GM18498 (cell line): ENCODE results near the gene TMEM94.
"Not testable (repeated sequence)": the region's sequence is repeated elsewhere in the genome, so short reads cannot be mapped to it uniquely, and the experiment has no call there.

ENCODE experiments used
- ATAC-seq: cut with Tn5 transposase; IDR thresholded peaks from one replicate; pipeline ENCODE4 v1.9.1; 2021; ENCODE audit warnings: mild to moderate bottlenecking, moderate library complexity; ENCODE audit not compliant: unreplicated experiment

The TMEM94 gene

DNA sequence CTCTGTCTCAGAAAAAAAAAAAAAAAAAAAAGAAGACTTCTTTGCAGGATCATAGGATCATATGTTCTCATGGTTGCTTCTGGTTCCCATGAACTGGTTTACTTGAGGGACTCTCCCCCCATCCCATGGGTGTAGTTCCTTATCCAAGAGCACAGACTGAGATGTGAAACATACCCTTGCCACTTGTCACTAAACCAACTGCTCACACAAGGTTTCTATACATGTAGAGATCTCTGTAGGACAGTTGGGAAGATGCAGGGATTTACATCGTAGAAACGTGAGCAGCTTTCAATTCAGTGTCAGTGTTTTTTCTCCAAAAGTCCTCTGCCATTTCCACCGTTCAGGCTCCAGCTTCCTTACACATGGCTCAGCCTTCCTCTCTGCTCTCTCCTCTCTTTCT, 11.1 kb upstream of the TMEM94 start:
- no peak for ATAC-seq

DNA sequence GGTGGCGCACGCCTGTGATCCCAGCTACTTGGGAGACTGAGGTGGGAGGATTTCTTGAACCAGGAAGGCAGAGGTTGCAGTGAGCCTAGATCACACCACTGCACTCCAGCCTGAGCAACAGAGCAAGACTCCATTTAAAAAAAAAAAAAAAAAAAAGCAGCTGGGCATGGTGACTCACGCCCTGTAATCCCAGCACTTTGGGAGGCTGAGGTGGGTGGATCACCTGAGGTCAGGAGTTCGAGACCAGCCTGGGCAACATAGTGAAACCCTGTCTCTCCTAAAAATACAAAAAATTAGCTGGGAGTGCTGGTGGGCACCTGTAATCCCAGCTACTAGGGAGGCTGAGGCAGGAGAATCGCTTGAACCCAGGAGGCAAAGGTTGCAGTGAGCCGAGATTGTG, 10.5 kb upstream of the TMEM94 start:
- ATAC-seq, result not testable (repeated sequence)

DNA sequence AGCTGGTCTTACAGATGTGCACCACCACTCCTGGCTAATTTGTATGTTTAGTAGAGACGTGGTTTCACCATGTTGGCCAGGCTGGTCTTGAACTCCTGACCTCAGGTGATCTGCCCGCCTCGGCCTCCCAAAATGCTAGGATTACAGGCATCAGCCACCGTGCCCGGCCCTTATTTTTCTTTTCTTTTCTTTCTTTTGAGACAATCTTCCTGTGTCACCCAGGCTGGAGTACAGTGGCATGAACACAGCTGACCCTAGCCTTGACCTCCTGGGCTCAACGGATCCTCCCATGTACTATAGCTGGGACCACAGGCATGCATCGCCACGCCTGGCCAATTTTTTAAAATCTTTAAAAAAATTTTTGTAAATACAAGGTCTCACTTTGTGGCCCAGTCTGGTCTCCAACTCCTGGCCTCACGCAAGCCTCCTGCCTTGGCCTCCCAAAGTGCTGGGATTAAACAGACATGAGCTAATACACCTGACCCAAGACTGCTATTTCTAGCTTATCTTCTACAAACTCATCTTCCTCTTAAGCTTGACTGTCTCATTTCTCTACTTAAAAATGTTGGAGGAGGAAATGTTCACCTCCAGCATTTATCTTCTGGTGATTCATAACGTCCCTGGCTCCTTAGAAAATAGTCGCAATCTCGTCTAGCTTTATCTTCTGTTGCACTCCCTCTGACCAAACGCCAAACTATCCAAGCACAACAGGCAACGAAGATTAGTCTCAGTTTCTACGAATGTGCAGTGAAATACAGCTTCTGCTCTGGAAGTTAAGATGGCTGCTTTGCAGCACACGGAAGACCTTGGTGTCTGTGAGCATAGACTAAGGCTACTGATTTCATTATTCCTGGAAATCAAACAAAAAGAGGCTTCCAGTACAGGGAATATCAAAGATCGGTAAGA, 8.2 kb upstream of the TMEM94 start:
- no peak for ATAC-seq

DNA sequence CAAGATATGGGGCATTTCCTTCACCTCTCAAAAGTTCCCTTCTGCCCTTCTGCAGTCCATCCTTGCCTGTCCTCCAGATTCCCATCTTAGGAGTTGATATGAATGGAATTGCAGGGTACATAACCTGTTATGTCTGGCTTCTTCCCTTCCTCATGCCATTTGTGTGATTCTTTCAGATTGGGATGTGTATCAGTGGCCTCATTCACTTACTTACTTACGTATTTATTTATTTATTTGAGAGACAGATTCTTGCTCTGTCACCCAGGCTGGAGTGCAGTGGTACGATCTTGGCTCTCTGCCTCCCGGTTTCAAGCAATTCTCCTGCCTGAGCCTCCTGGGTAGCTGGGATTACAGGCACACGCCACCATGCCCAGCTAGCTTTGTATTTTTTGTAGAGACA, 6.2 kb upstream of the TMEM94 start:
- ATAC-seq, result no peak

DNA sequence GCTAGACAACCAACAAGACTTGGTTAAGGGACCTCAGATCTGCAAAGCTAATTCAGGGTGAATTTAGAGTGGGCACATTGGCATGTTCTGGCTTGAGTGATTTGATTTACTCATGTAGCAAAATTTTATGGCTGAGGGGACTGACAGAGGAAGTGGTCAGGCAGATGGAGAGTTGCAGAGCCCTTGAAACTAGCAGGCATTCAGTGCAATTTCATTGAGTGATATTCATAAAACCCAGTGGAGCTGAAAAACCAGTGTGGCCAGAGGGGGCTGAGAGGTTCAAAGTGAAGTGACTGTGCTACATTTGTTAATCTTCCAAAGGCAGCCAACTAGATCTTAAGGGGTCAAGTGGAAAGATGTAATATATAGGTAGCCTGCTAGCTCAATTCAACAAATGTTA, 2.2 kb upstream of the TMEM94 start:
- ATAC-seq, result no peak

DNA sequence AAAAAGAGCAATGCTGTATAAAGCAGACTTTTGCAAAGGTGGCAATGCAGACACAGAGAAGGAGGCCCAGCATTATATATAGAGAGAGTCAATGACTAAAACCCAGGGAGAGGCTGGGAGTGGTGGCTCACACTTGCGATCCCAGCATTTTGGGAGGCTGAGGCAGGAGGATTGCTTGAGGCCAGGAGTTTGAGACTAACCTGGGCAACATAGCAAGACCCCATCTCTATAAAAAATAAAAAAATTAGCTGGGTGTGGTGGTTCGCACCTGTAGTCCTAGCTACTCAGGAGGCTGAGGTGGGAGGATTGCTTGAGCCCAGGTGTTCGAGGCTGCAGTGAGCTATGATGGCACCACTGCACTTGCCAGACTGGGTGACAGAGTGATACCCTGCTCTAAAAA, 1.8 kb upstream of the TMEM94 start:
- ATAC-seq, result not testable (repeated sequence)

DNA sequence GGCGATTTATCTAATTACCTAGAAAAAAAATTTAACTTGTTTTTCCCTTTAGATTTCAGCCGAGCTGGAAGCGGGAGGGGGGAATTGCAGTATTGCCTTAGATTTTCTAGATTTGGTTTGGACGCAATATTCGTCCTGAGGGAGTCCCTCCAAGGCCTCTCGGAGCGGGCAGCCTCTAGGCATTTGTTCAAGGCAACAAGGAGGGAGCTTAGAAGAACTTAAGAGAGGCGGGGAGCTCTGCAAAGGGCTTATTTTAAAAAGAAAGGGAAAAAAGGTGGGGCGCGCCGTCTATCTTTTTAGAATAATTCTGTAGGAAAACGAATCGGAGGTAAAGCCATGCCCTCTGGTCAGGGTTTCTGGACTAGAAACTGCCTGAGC, 407 bp upstream of the TMEM94 start:
- ATAC-seq, result no peak

DNA sequence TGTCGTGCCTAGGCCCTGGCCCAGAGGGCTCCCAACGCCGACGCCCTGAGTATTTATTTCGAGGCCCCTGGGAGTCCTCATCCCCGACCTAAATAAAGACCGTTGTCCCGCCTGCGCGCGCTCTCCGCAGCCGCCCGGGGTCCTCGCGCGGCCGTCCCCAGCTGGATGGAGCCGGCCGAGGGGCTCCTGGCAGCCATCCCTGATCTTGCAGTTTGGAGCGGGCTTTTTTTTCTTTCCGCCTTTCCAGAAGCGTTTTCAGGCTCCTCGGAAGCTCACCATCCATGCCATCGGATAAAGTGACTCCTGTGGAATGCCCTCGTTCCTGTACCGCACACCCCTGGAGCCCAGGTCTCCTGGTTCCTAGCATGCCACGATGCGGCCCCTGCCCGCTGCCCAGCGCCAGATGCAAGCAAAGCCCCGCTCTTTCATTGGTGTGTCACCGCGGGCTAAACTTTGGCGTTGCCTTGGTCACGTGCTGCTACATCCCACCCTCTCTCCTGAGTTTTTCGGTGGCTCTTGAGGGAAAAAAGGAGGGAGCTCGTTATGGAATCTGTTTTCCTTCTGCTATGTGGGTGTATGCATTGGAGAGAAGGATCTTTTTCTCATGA, 716 bp downstream of the TMEM94 start:
- ATAC-seq, result no peak

DNA sequence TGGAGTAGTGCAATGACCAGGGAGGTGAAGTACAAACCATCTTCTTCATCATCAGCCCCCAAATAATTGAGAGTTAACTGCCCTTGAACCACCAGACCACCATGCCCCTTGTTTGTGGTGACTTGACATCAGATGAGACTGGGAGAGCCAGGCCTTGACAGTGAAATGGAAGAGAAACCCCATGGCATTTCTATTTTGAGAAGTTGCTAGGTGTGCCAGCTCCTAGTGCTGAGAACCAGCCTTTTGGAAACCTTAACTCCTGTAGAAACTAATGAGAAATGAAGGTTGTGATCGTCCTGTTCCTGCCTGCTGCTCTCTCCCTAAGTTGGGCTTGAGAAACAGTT, 2.8 kb downstream of the TMEM94 start:
- ATAC-seq, result no peak

DNA sequence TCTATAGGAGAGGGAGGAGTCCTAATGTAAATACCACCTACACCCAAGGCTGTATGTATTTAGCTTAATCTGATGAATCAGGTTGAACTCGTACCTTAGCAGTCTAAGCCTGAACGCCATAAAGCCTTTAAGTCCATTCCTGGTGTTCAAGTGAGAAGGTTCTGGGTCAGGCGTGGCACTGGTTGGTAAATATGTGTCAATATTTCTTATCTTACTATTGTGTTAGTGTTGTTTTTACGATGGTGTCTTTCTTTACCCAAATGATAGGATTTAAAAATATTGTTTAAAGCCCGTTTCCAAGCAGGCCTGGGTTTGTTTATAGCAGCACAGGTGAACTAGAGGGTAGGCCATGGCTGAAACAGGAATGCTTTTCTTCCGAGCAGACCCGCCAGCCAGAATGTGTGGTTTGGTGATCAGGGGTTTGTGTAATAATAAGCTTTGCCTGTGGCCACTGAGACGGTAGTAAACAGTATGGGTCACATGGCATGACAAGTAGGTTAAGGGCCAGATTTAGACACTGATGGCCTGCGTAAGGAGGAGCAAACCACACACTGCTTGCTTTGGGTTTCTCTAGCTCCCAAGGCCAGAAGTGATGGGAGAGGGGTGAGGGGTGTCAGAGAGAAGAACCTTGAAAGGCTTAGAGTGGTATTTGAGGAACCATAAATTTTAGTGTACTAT, 3.3 kb downstream of the TMEM94 start:
- peak; percentile 44 for ATAC-seq

DNA sequence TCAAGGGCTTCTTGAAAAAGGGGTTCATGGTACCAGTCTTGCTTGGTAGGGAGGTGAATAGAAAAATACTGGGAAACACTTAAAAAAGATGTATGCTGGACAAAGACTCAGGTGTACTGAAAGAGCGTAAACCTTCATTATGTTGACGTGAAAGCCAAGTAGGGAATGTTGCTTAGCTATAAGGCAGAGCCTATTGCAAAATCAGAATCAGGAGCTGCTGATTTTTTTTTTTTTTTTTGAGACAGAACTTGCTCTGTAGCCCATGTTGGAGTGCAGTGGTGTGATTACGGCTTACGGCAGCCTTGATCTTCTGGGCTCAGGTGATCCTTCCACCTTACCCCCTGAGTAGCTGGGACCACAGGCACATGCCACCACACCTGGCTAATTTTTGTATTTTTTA, 3.9 kb downstream of the TMEM94 start:
- ATAC-seq, result no peak

DNA sequence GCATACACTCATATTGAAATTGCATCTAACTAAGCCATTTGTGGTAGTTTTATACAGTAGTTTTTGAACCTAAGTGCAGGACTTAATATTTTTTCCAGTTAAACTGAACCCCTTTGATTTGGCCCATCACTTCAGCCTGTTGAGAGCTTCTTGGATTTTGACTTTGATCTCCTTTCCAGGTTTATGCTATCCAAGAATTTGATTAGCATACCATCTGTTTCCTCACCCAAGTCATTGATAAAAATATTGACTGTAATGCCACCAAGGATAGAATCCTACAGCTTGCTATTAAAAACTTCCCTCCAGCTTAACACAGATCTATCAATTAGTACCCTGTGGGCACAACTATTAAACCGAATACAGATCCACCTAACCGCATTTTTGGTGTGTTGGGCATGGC, 7.2 kb downstream of the TMEM94 start:
- no peak for ATAC-seq

DNA sequence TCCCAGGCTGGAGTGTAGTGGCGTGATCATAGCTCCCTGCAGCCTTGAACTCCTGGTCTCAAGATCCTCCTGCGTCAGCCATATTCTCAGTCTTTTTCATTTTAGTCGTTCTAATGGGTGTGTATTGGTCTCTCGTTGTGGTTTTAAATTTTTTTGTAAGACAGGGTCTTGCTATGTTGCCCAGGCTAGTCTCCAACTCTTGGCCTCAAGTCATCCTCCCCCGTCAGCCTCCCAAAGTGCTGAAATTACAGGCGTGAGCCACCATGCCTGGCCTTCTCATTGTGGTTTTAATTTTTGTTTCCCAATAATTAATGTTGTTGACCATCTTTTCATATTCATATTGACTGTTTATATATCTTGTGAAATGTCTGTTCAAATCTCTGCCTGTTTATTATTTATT, 8.6 kb downstream of the TMEM94 start:
- no peak for ATAC-seq

DNA sequence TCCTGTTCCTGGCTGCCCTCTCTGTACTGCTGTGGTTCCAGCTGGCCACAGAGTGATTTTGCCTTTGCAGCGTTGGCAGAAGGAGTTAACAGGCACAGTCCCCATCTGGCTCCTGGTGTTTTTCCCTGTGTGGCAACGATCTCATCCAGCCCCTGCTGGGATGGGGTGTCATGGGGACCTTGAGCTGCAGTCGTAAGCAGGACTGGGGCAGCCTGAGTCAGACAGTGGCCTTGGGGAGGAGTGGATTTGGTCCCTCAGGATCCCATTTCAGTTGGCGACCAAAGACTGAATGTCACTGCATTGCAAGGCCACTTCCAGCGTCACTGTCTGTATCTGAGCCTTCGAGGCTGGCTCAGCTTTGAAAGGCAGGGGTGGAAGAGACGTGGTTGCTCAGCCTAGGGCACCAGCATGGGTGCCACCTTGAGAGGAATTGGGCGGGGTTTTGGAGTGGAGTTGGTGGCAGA, 11.9 kb downstream of the TMEM94 start:
- no peak for ATAC-seq

DNA sequence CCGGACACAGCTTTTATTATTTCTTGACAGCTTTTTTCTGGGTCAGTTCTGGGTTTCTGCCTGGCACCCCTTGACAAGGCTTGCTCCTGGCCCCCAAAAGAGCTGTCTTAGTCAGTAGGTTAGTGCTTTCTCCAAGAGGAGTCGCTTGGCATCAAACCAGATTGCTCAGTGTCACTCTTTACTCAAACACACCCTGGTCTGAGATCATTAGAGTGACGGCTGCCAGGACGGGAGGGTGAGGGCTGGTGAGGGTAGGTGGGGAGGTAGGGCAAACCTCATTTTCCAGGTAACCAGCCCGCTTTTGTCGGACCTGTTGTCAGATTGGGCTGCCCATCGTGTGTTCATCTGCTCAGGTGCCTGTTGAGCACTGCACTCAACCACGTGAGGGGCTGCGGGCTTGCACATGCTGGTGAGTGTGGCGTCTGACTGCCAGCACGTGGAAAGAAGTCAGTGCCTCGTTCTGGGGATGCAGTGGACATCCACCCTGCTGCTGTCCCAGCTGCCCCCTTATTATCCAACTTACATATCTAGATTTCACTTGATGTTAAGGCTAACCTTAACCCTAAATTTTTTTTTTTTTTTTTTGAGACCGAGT, 12.4 kb downstream of the TMEM94 start:
- ATAC-seq, result no peak

DNA sequence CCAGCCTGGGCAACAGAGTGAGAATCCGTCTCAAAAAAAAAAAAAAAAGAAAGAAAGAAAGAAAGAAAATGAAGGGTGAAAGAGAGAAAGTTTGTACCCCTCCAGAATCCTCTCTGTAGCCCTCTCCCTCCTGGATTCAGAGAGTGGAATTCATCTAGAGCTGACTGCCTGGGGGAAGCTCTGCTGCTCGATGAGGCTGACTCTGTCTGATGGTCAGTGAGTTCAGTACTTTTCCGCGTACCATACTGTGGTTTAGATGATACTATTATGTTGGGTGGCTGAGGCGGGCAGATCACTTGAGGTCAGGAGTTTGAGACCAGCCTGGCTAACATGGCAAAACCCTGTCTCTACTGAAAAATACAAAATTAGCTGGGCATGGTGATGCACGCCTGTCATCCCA, 14.8 kb downstream of the TMEM94 start:
- no peak for ATAC-seq

DNA sequence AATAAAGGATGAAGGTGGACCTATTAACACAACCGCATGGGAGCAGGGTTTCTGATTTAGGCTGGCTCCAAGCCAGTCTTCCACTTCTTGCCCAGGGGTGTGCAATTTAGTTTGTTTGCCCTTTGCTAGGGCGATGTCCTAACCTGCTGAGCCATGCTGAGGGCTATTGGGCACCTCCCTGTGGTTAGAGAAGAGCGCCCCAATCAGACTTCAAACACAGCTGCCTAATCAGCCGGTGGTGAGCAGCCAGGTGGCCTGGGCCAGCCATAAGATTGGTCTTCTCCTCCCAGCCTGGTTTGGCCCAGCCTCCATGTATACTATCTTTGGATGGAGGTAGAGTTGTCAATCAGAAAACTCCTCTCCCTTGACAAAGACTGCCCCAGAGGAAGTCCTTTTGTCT, 15.7 kb downstream of the TMEM94 start:
- ATAC-seq, result no peak

DNA sequence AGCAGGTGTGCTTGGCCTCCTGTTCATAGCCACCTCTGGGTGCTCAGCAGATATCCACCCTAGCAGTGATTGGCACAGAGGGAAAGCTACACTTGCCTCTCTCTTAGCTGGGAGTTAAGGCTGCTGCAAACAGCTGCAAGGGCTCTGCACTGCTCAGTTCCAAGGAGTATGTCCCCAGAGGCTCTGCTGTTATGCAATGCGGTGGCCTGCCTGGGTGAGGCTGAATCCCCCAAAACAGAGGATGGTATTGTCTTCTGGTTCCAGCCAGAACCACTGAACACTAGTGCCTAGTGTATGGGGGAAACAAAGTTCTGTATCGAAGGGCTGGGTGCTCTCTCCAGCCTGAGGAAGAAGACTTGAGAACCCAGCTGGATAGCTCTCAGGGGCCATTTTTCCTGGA, 16.8 kb downstream of the TMEM94 start:
- no peak for ATAC-seq

DNA sequence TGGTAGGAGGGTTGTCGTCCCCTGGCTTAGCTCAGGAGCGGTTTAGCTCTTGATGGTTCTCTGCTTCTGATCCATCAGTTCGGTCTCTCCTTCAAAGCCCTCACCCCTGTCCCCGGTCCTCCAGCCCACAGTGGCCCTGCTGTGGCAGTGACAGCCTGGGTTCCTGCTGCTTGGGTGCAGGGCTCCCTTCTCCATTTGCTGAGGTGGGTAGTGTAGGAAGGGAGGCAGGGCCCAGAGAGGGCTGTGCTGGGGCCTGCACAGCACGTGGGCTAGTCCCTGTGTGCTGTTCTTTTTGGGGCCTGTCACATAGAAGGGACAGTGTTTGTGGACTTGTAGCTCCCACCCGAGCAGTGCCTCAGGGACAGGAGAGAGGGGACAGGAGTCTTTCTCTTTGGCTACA, 18.3 kb downstream of the TMEM94 start:
- no peak for ATAC-seq

DNA sequence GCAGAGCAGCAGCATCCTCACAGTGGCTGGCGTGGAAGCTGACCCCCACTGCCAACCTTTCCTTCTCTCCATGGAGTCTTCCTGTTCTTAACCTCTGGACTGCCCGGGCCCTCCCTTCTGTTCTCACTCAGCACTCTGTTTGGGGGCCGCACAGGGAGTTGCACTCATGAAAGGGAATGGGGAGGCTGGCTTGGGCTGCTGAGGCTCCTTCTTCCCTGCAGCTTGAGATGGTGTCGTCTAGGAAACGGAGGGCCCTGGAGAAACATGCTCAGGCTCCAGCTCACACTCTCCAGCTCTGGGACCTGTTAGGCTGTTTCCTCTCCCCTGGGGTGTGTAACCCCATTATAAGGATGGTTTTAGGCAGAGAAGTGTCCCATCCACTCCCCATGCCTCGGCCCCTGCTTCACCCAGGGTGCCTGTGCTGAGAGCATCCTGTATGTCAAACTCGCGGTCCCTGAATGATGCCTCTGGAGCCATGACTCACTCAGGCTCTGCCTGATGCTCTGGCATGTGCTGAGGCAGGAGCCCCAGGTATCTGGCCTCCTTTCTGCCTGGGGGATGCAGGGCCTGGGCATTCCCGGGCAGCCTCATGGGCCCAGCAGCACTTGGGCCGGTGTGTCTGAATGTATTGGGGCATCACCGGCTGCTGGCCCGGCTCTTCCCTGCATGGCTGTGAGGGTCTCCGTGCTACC, 18.9 kb downstream of the TMEM94 start:
- ATAC-seq, result no peak

DNA sequence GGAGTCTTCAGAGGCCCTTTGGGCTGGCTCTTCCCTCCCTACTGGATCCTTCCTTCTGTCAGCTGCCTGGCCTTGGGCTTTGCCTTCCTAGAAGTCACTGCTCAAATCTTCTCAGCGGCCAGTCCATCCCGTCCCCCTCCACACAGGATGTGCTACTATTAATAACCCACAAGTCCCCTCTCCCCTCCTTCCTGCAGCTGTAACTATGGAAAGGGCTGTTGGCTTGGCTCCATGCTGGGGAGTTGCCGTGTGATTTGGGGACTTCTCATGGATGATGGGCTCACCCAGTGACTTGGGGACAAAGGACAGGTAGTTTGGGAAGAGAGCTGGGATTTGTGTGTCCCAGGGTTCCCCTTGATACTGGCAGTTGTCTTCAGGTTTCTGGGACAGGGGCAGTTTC, 19.4 kb downstream of the TMEM94 start:
- no peak for ATAC-seq
